ENCODE measurements around the gene STOML3. TPM values are rescaled to one million over a fixed set of nuclear protein-coding genes. Genes with fewer than 3 reads are reported as not detected.

Gene STOML3
- total RNA-seq, 1 experiment from 2014 or later: not detected

DNA sequence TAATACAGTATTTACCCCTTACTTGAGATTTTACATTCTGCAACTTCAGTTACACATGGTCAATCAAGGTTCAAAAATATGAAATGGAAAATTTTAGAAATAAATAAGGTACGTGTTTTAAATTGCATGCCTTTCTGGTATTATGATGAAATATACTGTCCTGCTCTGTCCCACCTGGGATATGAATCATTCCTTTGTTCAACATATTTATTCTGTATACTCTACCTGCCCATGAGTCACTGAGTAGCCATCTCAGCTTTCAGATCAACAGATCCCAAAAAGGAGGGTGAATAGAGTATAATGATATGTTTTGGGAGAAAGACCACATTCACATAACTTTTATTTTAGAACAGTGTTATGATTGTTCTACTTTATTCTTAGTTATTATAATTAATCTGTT, 37.8 kb downstream of the STOML3 start:
- H3K27me3 ChIP-seq: no peaks in the 10 kb centered on the region
- no peak for DNase-seq

GRCh38 chr13:38951525-38952313, 38.9 kb downstream of the STOML3 start:
- Histone ChIP-seq H3K9me3 (peaks cover 5% of the 10 kb centered on the region; the same call in 1 of the 2 replicates), H3K27me3 (no peaks in the 10 kb centered on the region), H3K4me3 (no peak overlapping the region), H3K36me3 (no peaks in the 10 kb centered on the region)
- DNase-seq: no peak

More for the DNA sequence above, 37.8 kb downstream of the STOML3 start:
- Histone ChIP-seq H3K4me3 (no peak overlapping the region), H3K9me3 (peaks cover 5% of the 10 kb centered on the region; the same call in 1 of the 2 replicates), H3K36me3 (no peaks in the 10 kb centered on the region)

- H3K27me3 ChIP-seq: no peaks in the 10 kb centered on the region
- H3K4me3 ChIP-seq: no peak overlapping the region
- peaks cover 5% of the 10 kb centered on the region; the same call in 1 of the 2 replicates for H3K9me3 ChIP-seq
- H3K36me3 ChIP-seq: no peaks in the 10 kb centered on the region
- DNase-seq: no peak
Observed at GRCh38 chr13:38950987-38951386, 39.6 kb downstream of the STOML3 start.

DNA sequence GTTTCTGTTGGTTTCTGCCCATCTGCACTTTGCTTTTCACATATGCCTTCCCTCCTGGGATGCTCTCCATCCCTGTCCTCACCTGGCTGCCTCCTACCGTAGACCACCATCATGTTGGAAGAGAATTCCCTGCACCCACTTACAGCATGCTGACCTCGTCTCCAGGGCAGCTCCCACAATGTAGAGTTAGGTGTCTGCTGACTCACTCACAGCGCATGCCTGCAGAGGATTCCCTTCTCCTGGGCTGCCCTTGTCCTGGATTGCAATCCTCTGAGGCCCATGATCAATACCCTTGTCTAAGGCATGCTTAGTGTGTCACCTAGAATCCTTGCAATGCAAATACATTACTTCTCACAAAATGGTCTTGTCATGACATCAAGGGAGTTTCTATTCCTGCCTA, 43.6 kb downstream of the STOML3 start:
- H3K36me3 ChIP-seq: no peaks in the 10 kb centered on the region
- no peaks in the 10 kb centered on the region for H3K27me3 ChIP-seq
- no peak overlapping the region for H3K4me3 ChIP-seq
- peaks cover 5% of the 10 kb centered on the region; the same call in 1 of the 2 replicates for H3K9me3 ChIP-seq
- DNase-seq: no peak

GRCh38 chr13:38944219-38944618, 46.4 kb downstream of the STOML3 start:
- no peaks in the 10 kb centered on the region for H3K9me3 ChIP-seq
- no peaks in the 10 kb centered on the region for H3K36me3 ChIP-seq
- no peak overlapping the region for H3K4me3 ChIP-seq
- DNase-seq: no peak
- no peaks in the 10 kb centered on the region for H3K27me3 ChIP-seq

GRCh38 chr13:38943231-38943630, 47.4 kb downstream of the STOML3 start:
- Histone ChIP-seq H3K36me3 (no peaks in the 10 kb centered on the region), H3K4me3 (no peak overlapping the region), H3K9me3 (no peaks in the 10 kb centered on the region), H3K27me3 (no peaks in the 10 kb centered on the region)
- DNase-seq: no peak

- H3K36me3 ChIP-seq: no peaks in the 10 kb centered on the region
- H3K4me3 ChIP-seq: no peak overlapping the region
- H3K9me3 ChIP-seq: no peaks in the 10 kb centered on the region
- H3K27me3 ChIP-seq: no peaks in the 10 kb centered on the region
- peak; percentile 18 for DNase-seq
Observed at GRCh38 chr13:38941353-38941945, 49.2 kb downstream of the STOML3 start.

DNA sequence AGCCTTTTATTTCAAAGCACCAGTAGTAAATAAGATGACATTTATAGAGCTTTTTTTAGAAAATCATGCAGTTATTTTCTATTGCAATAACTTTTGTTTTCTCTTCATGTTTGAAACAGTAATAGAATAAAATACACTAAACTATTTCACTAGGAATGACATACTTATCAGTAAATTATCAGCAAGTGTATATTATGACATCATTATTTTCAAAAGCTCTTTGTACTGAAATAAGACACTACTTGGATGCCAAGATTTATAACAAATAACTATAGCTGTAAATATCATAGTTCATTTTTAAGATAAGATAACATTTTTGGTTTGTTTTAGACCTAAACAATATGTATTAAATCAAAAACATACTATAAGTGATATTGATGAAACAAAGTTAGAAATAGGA, 56.8 kb downstream of the STOML3 start:
- Histone ChIP-seq H3K36me3 (no peaks in the 10 kb centered on the region), H3K9me3 (no peaks in the 10 kb centered on the region), H3K27me3 (no peaks in the 10 kb centered on the region; the same call in 1 of the 2 replicates), H3K4me3 (no peak overlapping the region)
- DNase-seq: no peak

- H3K9me3 ChIP-seq: no peaks in the 10 kb centered on the region; the same call in 1 of the 2 replicates
- DNase-seq: no peak
- H3K4me3 ChIP-seq: no peak overlapping the region
- no peaks in the 10 kb centered on the region for H3K36me3 ChIP-seq
- H3K27me3 ChIP-seq: peaks cover 21% of the 10 kb centered on the region
Observed at GRCh38 chr13:38922170-38922569, 68.5 kb downstream of the STOML3 start.

GRCh38 chr13:38921081-38921480, 69.5 kb downstream of the STOML3 start:
- peaks cover 13% of the 10 kb centered on the region for H3K27me3 ChIP-seq
- DNase-seq: no peak
- no peaks in the 10 kb centered on the region for H3K36me3 ChIP-seq
- no peak overlapping the region for H3K4me3 ChIP-seq
- H3K9me3 ChIP-seq: no peaks in the 10 kb centered on the region; the same call in 1 of the 2 replicates

Other genes with a start within 250 kb of the STOML3 start
- gene PROSER1, start 47.3 kb upstream of the STOML3 start, total RNA-seq (2014; rRNA removed; shearing (Covaris generic); ENCODE audit: low replicate concordance): 7.2 and 9.7 TPM in 2 replicates
- gene NHLRC3, start 47.6 kb upstream of the STOML3 start, total RNA-seq (2014; rRNA removed; shearing (Covaris generic); ENCODE audit: low replicate concordance): 3.8 and 6.6 TPM in 2 replicates

All from MG63 (cell line).